PC-9 (cell line): ENCODE data around the gene AKT1.

ENCODE experiments used
- EZH2 ChIP-seq: fragments of 200-600 bp; sonication (generic); IDR thresholded peaks from 2 replicates; pipeline ENCODE4 v1.8.0; 2017; ENCODE audit warnings: antibody characterized with exemption, low read depth
- TF ChIP-seq, protein P1 (sequence below): fragments of 200-600 bp; sonication (generic); conservative IDR thresholded peaks from 2 replicates; pipeline ENCODE4 v1.6.1; 2017; ENCODE audit warnings: mixed run types, antibody characterized with exemption, mild to moderate bottlenecking, moderate library complexity

DNA sequence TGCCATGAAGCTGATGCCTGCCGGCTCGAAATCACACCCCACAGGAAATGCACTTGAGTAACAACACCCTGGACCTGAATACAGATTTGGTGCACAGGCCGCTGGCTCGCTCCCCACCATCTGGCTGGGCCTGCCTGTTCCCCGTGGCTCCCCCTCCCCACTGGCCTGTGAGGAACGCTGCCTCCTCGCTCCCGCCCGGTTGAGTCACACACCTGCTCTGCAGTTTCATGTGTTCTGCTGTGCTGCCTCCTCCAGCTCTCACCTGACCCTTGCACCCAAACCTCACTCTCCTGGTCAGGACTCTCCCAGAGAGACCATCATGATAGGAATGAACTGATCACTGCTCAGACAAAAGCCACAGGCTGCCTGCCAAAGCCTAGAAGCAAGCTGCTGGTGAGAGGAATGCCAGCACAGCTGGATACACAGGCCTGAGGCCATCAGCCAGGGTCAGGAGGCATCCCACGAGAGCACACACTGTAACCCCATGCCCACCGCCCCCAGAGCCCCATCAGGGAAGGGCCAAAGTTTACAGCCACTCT lies 46.4 kb downstream of the AKT1 start:
- no peak for TF ChIP-seq EZH2
- TF ChIP-seq, protein P1, sequence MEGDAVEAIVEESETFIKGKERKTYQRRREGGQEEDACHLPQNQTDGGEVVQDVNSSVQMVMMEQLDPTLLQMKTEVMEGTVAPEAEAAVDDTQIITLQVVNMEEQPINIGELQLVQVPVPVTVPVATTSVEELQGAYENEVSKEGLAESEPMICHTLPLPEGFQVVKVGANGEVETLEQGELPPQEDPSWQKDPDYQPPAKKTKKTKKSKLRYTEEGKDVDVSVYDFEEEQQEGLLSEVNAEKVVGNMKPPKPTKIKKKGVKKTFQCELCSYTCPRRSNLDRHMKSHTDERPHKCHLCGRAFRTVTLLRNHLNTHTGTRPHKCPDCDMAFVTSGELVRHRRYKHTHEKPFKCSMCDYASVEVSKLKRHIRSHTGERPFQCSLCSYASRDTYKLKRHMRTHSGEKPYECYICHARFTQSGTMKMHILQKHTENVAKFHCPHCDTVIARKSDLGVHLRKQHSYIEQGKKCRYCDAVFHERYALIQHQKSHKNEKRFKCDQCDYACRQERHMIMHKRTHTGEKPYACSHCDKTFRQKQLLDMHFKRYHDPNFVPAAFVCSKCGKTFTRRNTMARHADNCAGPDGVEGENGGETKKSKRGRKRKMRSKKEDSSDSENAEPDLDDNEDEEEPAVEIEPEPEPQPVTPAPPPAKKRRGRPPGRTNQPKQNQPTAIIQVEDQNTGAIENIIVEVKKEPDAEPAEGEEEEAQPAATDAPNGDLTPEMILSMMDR = no peak
